Fibroblast of lung (primary cell): ENCODE data around the gene RAB27B. TPM values are rescaled to one million over a fixed set of nuclear protein-coding genes. Genes with fewer than 3 reads are reported as not detected.

Source experiments
- DNase-seq, 2 donors: peaks; one replicate each; pipeline versions ENCODE4 v3.0.0 to v3.0.0-alpha.2; 2010; ENCODE audit warnings: low read depth in 2 of 2
- H2AFZ ChIP-seq: 2 replicates; pipeline ENCODE4 v1.5.1; 2012; ENCODE audit warnings: low read length, control low read depth, inconsistent platforms
- H3K27ac ChIP-seq: 2 replicates; pipeline ENCODE4 v1.5.1; 2011; ENCODE audit warnings: low read length, control low read depth; ENCODE audit not compliant: insufficient read depth
- H3K27me3 ChIP-seq: 2 replicates; pipeline ENCODE4 v1.5.1; 2011; ENCODE audit warnings: mild to moderate bottlenecking, low read length; ENCODE audit not compliant: control insufficient read depth, insufficient read depth
- H3K36me3 ChIP-seq: 2 replicates; pipeline ENCODE4 v1.5.1; 2011; ENCODE audit warnings: low read length; ENCODE audit not compliant: control insufficient read depth, insufficient read depth
- H3K4me1 ChIP-seq: 2 replicates; pipeline ENCODE4 v1.5.1; 2011; ENCODE audit warnings: low read length; ENCODE audit not compliant: control insufficient read depth, insufficient read depth; ENCODE audit errors: extremely low read depth
- H3K4me2 ChIP-seq: 2 replicates; pipeline ENCODE4 v1.5.1; 2011; ENCODE audit warnings: low read length, control low read depth; ENCODE audit not compliant: insufficient read depth; ENCODE audit errors: extremely low read depth
- H3K4me3 ChIP-seq, 4 experiments: fragments of 200-600 bp in 1 of 4; sonication (generic) in 1 of 4; replicated peaks in 1 of 4; 2 replicates each; pipeline ENCODE4 v1.5.1; 2011 to 2016; ENCODE audit warnings: low read length in 4 of 4, low read depth in 3 of 4, mild to moderate bottlenecking in 3 of 4, control low read depth in 2 of 4, inconsistent platforms in 1 of 4, mixed read lengths in 1 of 4; ENCODE audit not compliant: insufficient read depth in 1 of 4; ENCODE audit errors: control extremely low read depth in 1 of 4
- H3K79me2 ChIP-seq: 2 replicates; pipeline ENCODE4 v1.5.1; 2012; ENCODE audit warnings: mild to moderate bottlenecking, low read length, inconsistent platforms; ENCODE audit not compliant: control insufficient read depth, insufficient read depth
- H3K9ac ChIP-seq: 2 replicates; pipeline ENCODE4 v1.5.1; 2011; ENCODE audit warnings: mild to moderate bottlenecking, low read length, control low read depth; ENCODE audit not compliant: insufficient read depth
- H3K9me3 ChIP-seq: 2 replicates; pipeline ENCODE4 v1.5.1; 2012; ENCODE audit warnings: low read depth, low read length; ENCODE audit not compliant: control insufficient read depth, insufficient read depth
- H4K20me1 ChIP-seq: 2 replicates; pipeline ENCODE4 v1.5.1; 2011; ENCODE audit warnings: low read length; ENCODE audit not compliant: control insufficient read depth, insufficient read depth; ENCODE audit errors: extremely low read depth
- EZH2 ChIP-seq: IDR thresholded peaks from 2 replicates; pipeline ENCODE4 v1.5.1; 2012; ENCODE audit warnings: low read length, control low read depth, mild to moderate bottlenecking; ENCODE audit errors: missing control alignments
- polyA plus RNA-seq, 2 donors: library from polyadenylated mRNA; depleted of rRNA in 1 of 2; stranded (reverse) in 1 of 2; unstranded in 1 of 2; fragments of >200 nt; gene quantifications; 2 replicates each; pipeline ENCODE4 v1.2.1, GENCODE V29; 2011 to 2012; ENCODE audit warnings: missing spikeins in 1 of 2
- total RNA-seq: library from RNA; depleted of rRNA; stranded (reverse); fragments of >200 nt; gene quantifications from 2 replicates; pipeline ENCODE4 v1.2.1, GENCODE V29; 2014
- TF ChIP-seq, protein P1 (sequence below), 2 donors: IDR thresholded peaks in 1 of 2; conservative IDR thresholded peaks in 1 of 2; 1 replicate in 1 of 2; 2 replicates in 1 of 2; pipeline ENCODE4 v1.5.1; 2011 to 2012; ENCODE audit warnings: low read length in 2 of 2, control low read depth in 1 of 2, inconsistent platforms in 1 of 2, low read depth in 1 of 2, mild to moderate bottlenecking in 1 of 2

Gene RAB27B
- total and polyA plus RNA-seq, 2 donors (not counting 1 experiment from before 2014, with no cell fraction given), result 0.92 to 0.99 TPM

DNA sequence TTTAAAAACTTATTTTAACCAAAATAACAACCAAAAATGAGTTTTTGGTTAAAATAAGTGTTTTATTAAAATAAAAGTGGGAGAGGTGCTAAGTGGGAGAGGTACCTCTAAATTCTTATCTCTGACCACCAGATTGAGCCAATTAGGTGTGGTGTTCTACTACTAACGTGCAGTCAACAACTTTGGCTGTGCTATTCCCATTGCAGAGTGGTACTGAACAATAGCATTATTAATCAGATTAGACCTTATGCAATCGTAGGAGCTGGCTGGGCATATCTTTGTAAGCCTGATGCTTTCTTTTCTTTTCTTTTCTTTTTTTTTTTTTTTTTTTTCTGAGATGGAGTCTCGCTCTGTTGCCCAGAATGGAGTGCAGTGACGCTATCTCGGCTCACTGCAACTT, 38.9 kb downstream of the RAB27B start:
- Histone ChIP-seq H3K9me3 (no peaks in the 10 kb centered on the region), H3K36me3 (no peaks in the 10 kb centered on the region)

DNA sequence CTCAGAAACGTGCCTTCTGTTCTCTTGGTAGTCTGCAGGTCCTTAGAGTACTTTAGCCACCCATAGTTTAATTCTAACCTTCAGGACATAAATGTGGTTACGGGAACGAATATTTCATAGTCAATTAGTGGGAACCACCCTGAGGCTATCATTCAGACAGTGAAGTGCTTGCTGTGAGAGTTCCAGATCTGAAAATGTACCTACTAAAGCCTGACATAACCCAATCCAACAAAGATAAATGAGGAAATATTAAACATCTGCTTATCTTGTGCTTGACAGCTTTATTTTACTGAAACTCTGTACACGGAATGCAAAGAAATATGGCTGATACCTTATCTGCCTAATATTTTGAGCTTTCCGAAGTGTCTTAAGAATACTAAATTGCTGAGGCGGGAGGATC, 43.0 kb downstream of the RAB27B start:
- H3K36me3 ChIP-seq, result no peaks in the 10 kb centered on the region

More for the DNA sequence above, 38.9 kb downstream of the RAB27B start:
- no peak for TF ChIP-seq EZH2
- TF ChIP-seq, protein P1, sequence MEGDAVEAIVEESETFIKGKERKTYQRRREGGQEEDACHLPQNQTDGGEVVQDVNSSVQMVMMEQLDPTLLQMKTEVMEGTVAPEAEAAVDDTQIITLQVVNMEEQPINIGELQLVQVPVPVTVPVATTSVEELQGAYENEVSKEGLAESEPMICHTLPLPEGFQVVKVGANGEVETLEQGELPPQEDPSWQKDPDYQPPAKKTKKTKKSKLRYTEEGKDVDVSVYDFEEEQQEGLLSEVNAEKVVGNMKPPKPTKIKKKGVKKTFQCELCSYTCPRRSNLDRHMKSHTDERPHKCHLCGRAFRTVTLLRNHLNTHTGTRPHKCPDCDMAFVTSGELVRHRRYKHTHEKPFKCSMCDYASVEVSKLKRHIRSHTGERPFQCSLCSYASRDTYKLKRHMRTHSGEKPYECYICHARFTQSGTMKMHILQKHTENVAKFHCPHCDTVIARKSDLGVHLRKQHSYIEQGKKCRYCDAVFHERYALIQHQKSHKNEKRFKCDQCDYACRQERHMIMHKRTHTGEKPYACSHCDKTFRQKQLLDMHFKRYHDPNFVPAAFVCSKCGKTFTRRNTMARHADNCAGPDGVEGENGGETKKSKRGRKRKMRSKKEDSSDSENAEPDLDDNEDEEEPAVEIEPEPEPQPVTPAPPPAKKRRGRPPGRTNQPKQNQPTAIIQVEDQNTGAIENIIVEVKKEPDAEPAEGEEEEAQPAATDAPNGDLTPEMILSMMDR (conservative IDR thresholded peaks at IDR 0.05 in 1 of 2, IDR thresholded peaks at IDR 0.05 in 1 of 2; ENCODE audit: low read depth in 1 of 2, low read length in 2 of 2), result no peak
- H3K9ac ChIP-seq, result no peak overlapping the region
- H3K79me2 ChIP-seq, result no peaks in the 10 kb centered on the region
- no peaks in the 10 kb centered on the region for H3K4me1 ChIP-seq
- no peak for DNase-seq
- H4K20me1 ChIP-seq, result no peaks in the 10 kb centered on the region
- no peaks in the 10 kb centered on the region for H3K27me3 ChIP-seq
- no peak overlapping the region for H2AFZ ChIP-seq
- H3K4me3 ChIP-seq, result no peak overlapping the region
- H3K27ac ChIP-seq, result no peak overlapping the region
- H3K4me2 ChIP-seq, result no peak overlapping the region

DNA sequence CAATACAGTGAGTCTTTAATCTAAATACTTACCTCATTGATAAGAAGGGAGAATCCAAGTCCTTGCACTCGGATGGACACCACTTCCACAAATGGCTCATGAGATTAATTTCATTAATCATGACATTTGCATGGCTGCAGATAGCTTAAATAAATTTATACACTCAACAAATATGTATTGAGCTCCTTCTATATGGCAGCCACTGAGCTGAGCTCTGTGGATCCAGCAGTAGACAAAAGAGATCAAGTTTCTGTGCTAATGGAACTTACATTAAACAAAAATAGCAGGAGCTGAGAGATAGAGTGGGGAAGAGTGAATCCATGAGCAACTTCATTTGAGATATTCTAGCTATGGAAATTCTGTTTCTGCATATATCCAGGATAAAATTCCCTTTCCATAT, 44.4 kb downstream of the RAB27B start:
- TF ChIP-seq, protein P1 (conservative IDR thresholded peaks at IDR 0.05 in 1 of 2, IDR thresholded peaks at IDR 0.05 in 1 of 2; ENCODE audit: low read depth in 1 of 2, low read length in 2 of 2), result no peak
- no peak for TF ChIP-seq EZH2
- no peaks in the 10 kb centered on the region for H3K9me3 ChIP-seq

More for the DNA sequence above, 43.0 kb downstream of the RAB27B start:
- Histone ChIP-seq H3K9ac (no peak overlapping the region), H3K4me2 (no peak overlapping the region), H3K9me3 (no peaks in the 10 kb centered on the region), H3K4me1 (no peaks in the 10 kb centered on the region), H2AFZ (no peak overlapping the region), H3K79me2 (no peaks in the 10 kb centered on the region), H3K27ac (no peak overlapping the region), H3K4me3 (no peak overlapping the region), H3K27me3 (no peaks in the 10 kb centered on the region), H4K20me1 (no peaks in the 10 kb centered on the region)
- no peak for DNase-seq
- TF ChIP-seq EZH2, result no peak
- TF ChIP-seq, protein P1 (conservative IDR thresholded peaks at IDR 0.05 in 1 of 2, IDR thresholded peaks at IDR 0.05 in 1 of 2; ENCODE audit: low read depth in 1 of 2, low read length in 2 of 2), result no peak

More for the DNA sequence above, 44.4 kb downstream of the RAB27B start:
- Histone ChIP-seq H3K36me3 (no peaks in the 10 kb centered on the region), H3K79me2 (no peaks in the 10 kb centered on the region), H4K20me1 (no peaks in the 10 kb centered on the region), H3K27ac (no peak overlapping the region), H3K27me3 (no peaks in the 10 kb centered on the region), H3K4me1 (no peaks in the 10 kb centered on the region), H3K4me2 (no peak overlapping the region), H3K4me3 (no peak overlapping the region), H3K9ac (no peak overlapping the region), H2AFZ (no peak overlapping the region)
- DNase-seq, result no peak
